PC-9 (cell line): ENCODE results near the gene CERCAM. TPM values are rescaled to one million over a fixed set of nuclear protein-coding genes. Genes with fewer than 3 reads are reported as not detected.

Experiments
- BruUV-seq: library from RNA; stranded (reverse); fragments of 400-500 nt; replicated peaks from 2 replicates; lab custom pipeline; 2021; lab: Mats Ljungman, UMichigan
- CTCF ChIA-PET: fragments of 300-600 bp; sonication (Branson Sonifier 250); formaldehyde crosslinking; loops from one replicate; lab custom pipeline; 2022; ENCODE audit warnings: antibody characterized with exemption; lab: Charles Lee
- POLR2A ChIA-PET: fragments of 300-600 bp; sonication (Branson Sonifier 250); formaldehyde crosslinking; loops from one replicate; lab custom pipeline; 2022; ENCODE audit warnings: antibody characterized with exemption; ENCODE audit not compliant: unreplicated experiment; lab: Charles Lee
- DNase-seq, 2 experiments: peaks; one replicate each; pipeline versions ENCODE4 v3.0.0 to v3.0.0-alpha.2; 2015 to 2022; ENCODE audit warnings: mixed read lengths in 1 of 2
- H2AFZ ChIP-seq: fragments of 200-600 bp; sonication (generic); 2 replicates; pipeline ENCODE4 v1.8.1; 2017; ENCODE audit warnings: antibody characterized with exemption
- H3F3A ChIP-seq: fragments of 200-600 bp; sonication (generic); 2 replicates; pipeline ENCODE4 v1.8.1; 2017; ENCODE audit warnings: antibody characterized with exemption, mild to moderate bottlenecking, low read depth; ENCODE audit not compliant: insufficient read depth
- H3K27ac ChIP-seq: fragments of 200-600 bp; sonication (generic); 2 replicates; pipeline ENCODE4 v1.6.1; 2016; ENCODE audit warnings: mixed run types
- H3K27me3 ChIP-seq: fragments of 200-600 bp; sonication (generic); 2 replicates; pipeline ENCODE4 v1.6.1; 2016; ENCODE audit warnings: low read depth, mixed run types; ENCODE audit not compliant: insufficient read depth
- H3K36me3 ChIP-seq: fragments of 200-600 bp; sonication (generic); 2 replicates; pipeline ENCODE4 v1.6.1; 2016; ENCODE audit warnings: low read depth, mixed run types
- H3K4me1 ChIP-seq: fragments of 200-600 bp; sonication (generic); replicated peaks from 2 replicates; pipeline ENCODE4 v1.6.1; 2016; ENCODE audit warnings: mixed run types; ENCODE audit not compliant: insufficient read depth
- H3K4me2 ChIP-seq: fragments of 200-600 bp; sonication (generic); 2 replicates; pipeline ENCODE4 v1.6.1; 2017; ENCODE audit warnings: mixed run types
- H3K4me3 ChIP-seq: fragments of 200-600 bp; sonication (generic); 2 replicates; pipeline ENCODE4 v1.6.1; 2016; ENCODE audit warnings: mixed run types
- H3K79me2 ChIP-seq: fragments of 200-600 bp; sonication (generic); 2 replicates; pipeline ENCODE4 v1.6.1; 2017; ENCODE audit warnings: low read depth, mixed run types
- H3K9me2 ChIP-seq: fragments of 200-600 bp; sonication (generic); 2 replicates; pipeline ENCODE4 v1.8.1; 2017; ENCODE audit warnings: mild to moderate bottlenecking; ENCODE audit not compliant: insufficient read depth
- H3K9me3 ChIP-seq: fragments of 200-600 bp; sonication (generic); 2 replicates; pipeline ENCODE4 v1.8.1; 2016; ENCODE audit warnings: low read depth; ENCODE audit not compliant: insufficient read depth
- H4K20me1 ChIP-seq: fragments of 200-600 bp; sonication (generic); 2 replicates; pipeline ENCODE4 v1.8.1; 2017; ENCODE audit not compliant: insufficient read depth
- EZH2 ChIP-seq: fragments of 200-600 bp; sonication (generic); IDR thresholded peaks from 2 replicates; pipeline ENCODE4 v1.8.0; 2017; ENCODE audit warnings: antibody characterized with exemption, low read depth
- intact Hi-C: fragments of 100-400 bp; cut with micrococcal nuclease; formaldehyde crosslinking; loops from one replicate; pipeline ENCODE4 v1.10.0; 2022; ENCODE audit not compliant: unreplicated experiment
- total RNA-seq: library from RNA; stranded (reverse); gene quantifications from 2 replicates; pipeline ENCODE4 v1.2.3, GENCODE V29; 2021
- TF ChIP-seq, protein P1 (sequence below): fragments of 200-600 bp; sonication (generic); conservative IDR thresholded peaks from 2 replicates; pipeline ENCODE4 v1.6.1; 2017; ENCODE audit warnings: mixed run types, antibody characterized with exemption, mild to moderate bottlenecking, moderate library complexity

CERCAM gene
- total RNA-seq, 1 experiment from 2014 or later: 87.2 TPM

- ChIA-PET CTCF (no interaction called here), POLR2A (no interaction called here)
- Histone ChIP-seq H3K4me2 (no peak overlapping the region), H3K79me2 (no peaks in the 10 kb centered on the region), H3K9me2 (no peaks in the 10 kb centered on the region), H3K4me1 (no peaks in the 10 kb centered on the region), H4K20me1 (no peaks in the 10 kb centered on the region), H3K27me3 (no peaks in the 10 kb centered on the region), H3F3A (peaks cover 13% of the 10 kb centered on the region; the same call in 1 of the 2 replicates), H3K36me3 (no peaks in the 10 kb centered on the region), H3K4me3 (no peak overlapping the region), H3K27ac (no peak overlapping the region), H3K9me3 (no peaks in the 10 kb centered on the region), H2AFZ (no peak overlapping the region)
- intact Hi-C loops: no loop called here
- DNase-seq: no peak
- no TSS peak for BruUV-seq
- TF ChIP-seq, protein P1, sequence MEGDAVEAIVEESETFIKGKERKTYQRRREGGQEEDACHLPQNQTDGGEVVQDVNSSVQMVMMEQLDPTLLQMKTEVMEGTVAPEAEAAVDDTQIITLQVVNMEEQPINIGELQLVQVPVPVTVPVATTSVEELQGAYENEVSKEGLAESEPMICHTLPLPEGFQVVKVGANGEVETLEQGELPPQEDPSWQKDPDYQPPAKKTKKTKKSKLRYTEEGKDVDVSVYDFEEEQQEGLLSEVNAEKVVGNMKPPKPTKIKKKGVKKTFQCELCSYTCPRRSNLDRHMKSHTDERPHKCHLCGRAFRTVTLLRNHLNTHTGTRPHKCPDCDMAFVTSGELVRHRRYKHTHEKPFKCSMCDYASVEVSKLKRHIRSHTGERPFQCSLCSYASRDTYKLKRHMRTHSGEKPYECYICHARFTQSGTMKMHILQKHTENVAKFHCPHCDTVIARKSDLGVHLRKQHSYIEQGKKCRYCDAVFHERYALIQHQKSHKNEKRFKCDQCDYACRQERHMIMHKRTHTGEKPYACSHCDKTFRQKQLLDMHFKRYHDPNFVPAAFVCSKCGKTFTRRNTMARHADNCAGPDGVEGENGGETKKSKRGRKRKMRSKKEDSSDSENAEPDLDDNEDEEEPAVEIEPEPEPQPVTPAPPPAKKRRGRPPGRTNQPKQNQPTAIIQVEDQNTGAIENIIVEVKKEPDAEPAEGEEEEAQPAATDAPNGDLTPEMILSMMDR: no peak
Measured at GRCh38 chr9:128390150-128390812, 30.4 kb upstream of the CERCAM start.

DNA sequence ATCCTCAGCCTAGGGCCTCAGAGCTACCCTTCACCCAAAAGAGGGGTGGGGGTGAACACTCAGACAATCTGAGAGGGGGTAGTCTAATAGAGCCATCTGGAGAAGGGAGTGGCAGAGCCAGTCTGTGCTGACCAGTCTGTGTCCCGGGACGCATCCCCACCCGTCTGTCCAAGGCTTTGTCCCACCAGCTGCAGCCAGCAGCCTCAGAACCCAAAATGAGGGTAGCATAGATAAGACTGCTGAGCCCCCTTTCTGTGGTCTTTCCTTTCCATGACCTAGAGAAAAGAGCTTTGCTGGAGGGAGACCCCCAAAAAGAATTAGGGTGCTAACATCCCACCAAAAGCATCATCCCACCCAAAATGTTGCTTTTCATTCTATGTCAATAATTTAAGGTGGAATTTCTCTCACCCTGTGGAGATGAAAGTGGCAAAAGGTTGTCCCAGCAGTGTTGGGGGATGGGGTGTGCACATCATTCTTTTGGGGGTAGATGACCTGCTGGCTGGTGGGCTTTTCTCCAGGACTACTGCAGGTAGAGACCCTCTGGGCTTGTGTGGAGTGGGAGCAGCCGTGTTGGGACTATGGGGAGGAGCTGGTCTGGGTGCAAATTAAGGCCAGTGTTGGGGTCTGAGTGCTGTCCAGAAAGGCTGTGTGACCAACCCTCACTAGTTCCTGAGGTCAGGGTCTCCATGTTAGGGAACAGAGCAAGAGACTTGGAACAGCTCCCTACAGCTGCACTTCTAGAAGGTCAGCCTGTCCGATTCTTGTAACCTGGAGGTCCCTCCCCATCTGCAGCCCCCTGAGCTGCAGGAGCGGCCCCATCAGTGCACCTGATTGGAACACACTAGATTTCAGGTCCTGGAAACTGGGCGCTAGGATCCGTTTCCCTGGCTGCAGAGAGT is 29.6 kb upstream of the CERCAM start:
- H3K27ac ChIP-seq: no peak overlapping the region
- H3K4me3 ChIP-seq: no peak overlapping the region
- no peaks in the 10 kb centered on the region for H3K79me2 ChIP-seq
- no peaks in the 10 kb centered on the region for H3K9me2 ChIP-seq
- H3F3A ChIP-seq: peaks cover 13% of the 10 kb centered on the region; the same call in 1 of the 2 replicates
- no peak overlapping the region for H2AFZ ChIP-seq
- POLR2A ChIA-PET: no interaction called here
- no peaks in the 10 kb centered on the region for H3K27me3 ChIP-seq
- intact Hi-C loops: no loop called here
- no peak for TF ChIP-seq EZH2
- TF ChIP-seq, protein P1: no peak
- BruUV-seq: no TSS peak
- no peaks in the 10 kb centered on the region for H4K20me1 ChIP-seq
- no peak for DNase-seq
- H3K4me1 ChIP-seq: no peaks in the 10 kb centered on the region
- no peaks in the 10 kb centered on the region for H3K36me3 ChIP-seq
- H3K9me3 ChIP-seq: no peaks in the 10 kb centered on the region
- CTCF ChIA-PET: no interaction called here
- H3K4me2 ChIP-seq: no peak overlapping the region

DNA sequence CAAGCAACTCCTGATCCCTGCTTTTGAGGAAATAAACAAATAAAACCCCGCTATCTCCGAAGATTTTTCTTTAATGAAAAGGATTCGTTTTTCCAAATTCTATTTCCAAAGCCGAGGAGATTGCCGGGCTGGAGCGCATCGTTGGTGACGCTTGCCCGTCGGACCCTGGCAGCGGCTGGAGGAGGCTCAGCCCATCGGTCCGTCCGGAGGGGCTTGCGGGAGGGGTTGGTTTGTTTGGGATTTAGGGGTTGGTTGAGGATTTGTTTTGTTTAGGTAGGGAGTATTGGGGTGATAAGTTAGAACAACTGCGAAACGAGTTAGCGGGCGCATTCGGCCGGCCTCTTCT is 28.7 kb upstream of the CERCAM start:
- TF ChIP-seq EZH2: no peak
- TF ChIP-seq, protein P1: no peak
- no peaks in the 10 kb centered on the region for H4K20me1 ChIP-seq
- no peak for DNase-seq
- no peaks in the 10 kb centered on the region for H3K9me3 ChIP-seq
- no peaks in the 10 kb centered on the region for H3K27me3 ChIP-seq
- peaks cover 15% of the 10 kb centered on the region; the same call in 1 of the 2 replicates for H3F3A ChIP-seq
- BruUV-seq: no TSS peak
- intact Hi-C loops: no loop called here
- no peak overlapping the region for H3K4me3 ChIP-seq
- no peak overlapping the region for H3K27ac ChIP-seq
- H2AFZ ChIP-seq: no peak overlapping the region
- ChIA-PET CTCF (no interaction called here), POLR2A (no interaction called here)
- no peaks in the 10 kb centered on the region for H3K4me1 ChIP-seq
- no peaks in the 10 kb centered on the region for H3K9me2 ChIP-seq
- no peaks in the 10 kb centered on the region for H3K79me2 ChIP-seq
- no peak overlapping the region for H3K4me2 ChIP-seq
- H3K36me3 ChIP-seq: no peaks in the 10 kb centered on the region
